HUDEP-2 (cell line): ENCODE data around the gene PKM.
"Not testable (repeated sequence)": the region's sequence is repeated elsewhere in the genome, so short reads cannot be mapped to it uniquely, and the experiment has no call there.

Experiments
- DNase-seq, 76 experiments: peaks; one replicate each; lab custom pipeline; 2025; ENCODE audit not compliant: unreplicated experiment in 76 of 76; lab: John Stamatoyannopoulos, UW

The PKM gene

DNA sequence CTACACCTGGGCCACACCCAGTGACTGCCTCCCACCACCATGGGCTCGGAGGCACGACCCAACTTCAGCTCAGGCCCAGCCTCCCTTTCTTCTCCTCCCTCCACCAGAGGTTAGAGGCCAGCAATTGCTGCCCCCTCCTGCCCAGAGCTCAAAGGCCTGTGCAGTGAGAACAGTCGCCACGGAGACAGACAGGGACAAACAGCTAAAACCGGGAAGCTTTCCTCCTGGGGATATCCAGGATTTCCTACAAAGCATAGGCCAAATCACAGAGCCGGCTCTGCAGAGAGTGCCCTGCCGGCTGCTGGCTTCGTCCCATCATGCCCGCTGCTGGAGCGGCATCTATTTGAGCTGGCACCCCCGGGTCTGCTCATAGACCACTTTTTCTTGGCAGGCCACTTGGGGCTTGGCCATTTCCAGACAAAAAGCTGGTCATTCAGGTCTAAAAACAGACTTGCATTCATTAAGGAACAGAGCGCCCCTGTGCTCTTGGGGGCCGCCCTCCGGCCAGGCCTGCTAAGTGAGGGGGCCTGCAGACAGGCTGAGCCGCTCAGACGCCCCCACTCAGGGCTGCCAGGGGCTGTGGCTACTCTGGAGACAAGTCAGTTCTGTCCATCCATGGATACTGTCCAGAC lies 50.9 kb downstream of the PKM start:
- no peak for DNase-seq

DNA sequence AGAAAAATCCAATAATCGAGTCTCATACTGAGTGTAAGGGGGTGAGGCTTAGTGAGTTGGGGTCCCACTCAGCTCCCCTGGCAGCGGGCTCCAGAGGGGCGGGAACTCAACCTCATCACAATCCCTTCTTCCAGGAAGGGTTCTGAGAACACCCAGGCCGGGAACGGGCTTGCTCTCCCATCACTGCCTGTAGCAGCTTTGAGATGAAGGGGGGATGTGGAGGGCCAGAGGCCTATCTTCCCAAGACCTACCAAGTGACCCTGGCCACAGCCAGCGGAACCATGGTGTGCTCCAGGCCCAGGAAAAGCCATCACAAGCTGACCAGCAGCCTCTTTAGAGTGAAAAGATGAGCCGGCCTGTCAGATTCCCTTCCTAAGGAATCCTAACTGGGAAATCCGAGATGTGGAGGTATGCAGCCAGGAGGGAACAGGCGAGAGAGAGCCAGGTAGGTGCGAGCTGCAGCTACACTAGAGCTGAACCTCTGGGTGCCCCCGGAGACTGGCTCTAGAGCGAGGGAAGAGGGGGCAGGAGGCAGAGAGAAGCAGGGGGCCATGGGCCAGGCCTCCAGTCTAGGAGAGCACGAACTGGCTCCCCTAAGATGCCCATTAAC lies 51.9 kb downstream of the PKM start:
- no peak for DNase-seq

DNA sequence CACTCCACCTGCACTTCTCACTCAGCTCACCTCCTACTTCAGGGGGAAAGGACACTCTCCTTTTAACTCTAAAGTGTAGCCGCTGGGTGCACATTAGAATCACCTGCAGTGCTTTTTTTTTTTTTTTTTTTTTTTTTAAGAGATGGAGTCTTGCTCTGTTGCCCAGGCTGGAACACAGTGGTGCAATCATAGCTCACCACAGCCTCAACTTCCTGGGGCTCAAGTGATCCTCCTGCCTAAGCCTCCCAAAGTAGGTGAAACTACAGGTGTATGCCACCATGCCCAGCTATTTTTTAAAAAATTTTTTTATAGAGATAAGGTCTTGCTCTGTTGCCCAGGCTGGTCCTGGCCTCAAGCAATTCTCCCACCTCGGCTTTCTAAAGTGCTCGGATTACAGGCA lies 54.2 kb downstream of the PKM start:
- DNase-seq, result no peak

DNA sequence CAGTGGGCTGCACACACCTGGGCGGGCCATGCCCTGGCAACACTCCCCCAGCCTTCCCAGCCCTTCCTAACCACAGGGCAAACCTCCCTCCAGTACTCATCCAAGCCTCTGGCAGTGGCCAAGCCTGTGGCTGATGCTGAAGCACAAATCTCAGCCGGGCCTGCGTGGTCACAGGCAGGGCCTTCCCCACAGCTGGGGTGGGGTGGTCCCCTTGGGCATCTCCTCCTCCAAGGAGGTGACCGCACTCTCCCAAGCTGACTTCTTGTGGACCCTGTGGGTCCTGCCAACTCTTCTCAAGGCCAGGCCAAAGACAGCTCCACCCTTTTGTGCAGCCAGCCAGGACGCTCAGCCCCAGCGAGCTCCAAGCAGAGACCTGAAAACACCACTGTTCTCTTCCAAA lies 54.8 kb downstream of the PKM start:
- no peak for DNase-seq

DNA sequence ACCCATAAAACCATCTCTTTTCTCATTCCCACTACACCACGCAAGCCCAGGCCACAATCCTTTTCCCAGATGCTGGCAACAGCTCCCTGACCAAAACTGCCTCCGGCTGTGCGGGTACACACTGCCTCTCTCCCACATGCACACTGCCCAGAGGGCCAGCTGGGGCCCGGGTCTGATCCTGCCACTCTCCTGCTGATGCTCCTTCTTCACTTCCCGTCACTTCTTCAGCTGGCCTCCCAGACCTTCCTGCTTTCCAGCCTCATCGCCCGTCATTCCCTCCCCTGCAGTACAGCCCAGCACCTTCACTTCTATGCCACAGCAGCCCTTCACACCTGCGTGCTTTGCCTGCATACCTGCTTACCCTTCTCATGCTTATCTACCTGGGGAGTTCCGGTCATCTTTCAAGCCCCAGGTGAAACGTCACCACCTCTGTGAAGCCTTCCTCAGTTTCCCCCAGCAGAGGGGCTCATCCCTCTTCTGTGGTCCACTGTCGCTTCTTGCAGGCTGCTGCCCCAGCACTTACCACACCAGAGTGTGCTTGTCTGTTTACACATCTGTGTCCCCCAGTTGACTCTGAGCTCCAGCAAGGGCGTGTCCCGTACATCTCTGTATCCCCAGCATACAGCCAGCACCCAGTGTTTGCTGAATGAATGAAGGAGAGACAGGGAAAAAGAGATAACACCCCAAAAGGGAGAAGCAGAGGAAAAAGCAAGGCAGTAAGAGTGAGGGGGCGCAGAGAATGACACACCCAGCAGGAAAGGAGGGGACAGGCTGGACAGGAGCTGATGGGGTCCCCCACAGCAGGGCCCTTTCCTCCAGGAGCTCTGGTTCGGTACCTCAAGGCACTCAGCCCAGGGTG lies 55.6 kb downstream of the PKM start:
- DNase-seq, result no peak

DNA sequence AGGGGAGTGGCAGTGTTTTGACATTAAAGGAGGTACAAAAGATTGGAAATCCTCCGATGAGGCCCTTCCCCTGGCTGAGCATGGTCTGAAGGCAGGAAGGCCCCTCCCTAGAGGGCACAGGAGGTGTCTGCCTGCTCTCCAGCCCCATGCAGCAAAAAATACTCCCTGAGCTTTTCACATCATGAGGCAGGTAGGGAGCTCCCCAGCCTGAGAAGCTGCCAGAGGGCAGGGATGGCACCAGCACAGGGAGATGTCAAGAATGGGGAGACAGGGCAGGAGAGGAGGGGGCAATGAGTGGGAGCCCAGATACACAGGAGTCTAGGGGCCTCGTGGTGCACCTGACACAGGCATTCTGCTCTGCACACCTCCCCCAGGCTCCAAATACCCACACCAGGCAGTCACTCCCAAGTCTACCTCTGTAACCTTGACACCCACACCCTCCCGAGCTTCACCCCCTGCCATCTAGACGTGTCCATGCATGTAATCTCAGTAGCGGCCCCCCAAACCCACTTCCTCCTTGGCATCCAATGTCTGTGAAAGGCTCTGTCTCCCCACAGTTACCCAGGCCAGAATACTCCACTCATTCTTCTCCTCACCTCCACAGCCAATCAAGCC lies 56.3 kb downstream of the PKM start:
- no peak for DNase-seq

DNA sequence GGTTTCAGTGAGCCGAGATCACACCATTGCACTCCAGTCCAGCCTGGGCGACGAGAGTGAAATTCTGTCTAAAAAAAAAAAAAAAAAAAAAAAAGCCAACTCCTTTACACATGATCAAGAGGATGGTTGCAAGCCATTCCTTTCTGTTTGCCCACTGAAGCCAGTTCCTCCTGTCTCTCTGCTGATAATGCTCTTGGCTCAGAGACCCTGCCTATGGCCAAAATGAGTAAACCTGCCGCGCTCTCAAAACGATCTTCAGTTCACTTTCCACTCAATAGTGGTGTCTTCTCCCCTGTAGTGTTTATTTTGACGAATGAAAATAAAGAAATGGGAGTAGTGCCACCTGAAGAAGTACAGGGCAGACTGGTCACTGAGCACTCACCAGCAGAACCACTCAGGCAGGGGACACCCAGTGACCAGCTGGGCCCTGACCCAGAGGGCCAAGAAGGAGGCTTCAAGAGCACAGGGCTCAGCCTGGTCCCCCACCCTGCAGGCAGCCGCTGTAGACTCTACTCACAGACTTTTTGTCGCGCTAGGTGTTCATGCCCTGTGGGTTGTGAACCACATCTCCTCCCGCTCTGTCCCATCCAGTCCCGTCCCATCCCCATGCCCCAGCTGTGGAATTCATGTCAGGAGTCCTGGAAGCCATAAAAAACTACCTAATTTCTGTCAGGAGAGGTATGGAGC lies 57.0 kb downstream of the PKM start:
- DNase-seq, result no peak

DNA sequence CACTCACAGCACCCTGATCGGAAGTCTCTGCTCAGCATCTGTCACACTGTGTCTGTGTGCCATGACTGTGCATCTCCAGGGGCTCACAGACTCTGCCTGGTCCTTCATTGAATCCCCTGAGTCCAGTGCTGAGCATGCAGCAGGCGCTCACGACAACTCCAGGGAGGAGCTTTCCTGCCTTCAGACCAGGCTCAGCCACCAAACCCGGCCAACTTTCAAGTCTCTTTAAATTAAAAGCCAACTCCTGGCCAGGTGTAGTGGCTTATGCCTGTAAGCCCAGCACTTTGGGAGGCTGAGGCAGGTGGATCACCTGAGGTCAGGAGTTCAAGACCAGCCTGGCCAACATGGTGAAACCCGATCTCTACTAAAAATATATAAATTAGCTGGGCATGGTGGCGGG lies 57.6 kb downstream of the PKM start:
- no peak for DNase-seq

DNA sequence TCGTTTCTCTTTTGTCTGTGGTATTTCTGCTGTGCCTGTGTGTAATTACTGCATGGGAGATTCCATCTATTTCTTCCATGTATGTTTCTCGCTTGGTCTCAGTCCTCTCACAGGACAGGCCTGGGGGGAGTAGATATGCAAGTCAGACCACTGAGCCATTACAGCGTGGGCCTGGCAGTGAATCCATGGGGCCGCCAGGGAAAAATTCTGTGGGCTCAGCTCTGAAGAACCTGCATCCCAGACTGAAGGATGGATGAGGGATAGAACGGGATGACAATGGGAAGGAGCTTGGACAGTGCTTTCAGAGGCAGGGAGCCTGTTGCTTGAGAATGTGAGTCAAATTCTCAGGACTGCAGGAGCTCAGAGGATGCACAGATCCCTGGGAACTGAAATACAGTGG lies 58.2 kb downstream of the PKM start:
- no peak for DNase-seq

DNA sequence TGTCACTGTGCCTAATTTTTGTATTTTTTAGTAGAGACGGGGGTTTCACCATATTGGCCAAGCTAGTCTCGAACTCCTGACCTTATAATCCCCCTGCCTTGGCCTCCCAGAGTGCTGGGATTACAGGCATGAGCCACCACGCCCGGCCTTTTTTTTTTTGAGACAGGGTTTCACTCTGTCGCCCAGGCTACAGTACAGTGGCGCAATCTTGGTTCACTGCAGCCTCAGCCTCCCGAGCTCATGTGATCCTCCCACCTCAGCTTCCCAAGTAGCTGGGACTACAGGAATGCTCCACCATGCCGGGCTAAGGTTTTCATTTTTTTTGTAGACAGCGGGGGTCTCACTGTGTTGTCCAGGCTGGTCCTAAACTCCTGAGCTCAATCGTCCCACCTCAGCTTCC lies 59.0 kb downstream of the PKM start:
- DNase-seq, result not testable (repeated sequence)

DNA sequence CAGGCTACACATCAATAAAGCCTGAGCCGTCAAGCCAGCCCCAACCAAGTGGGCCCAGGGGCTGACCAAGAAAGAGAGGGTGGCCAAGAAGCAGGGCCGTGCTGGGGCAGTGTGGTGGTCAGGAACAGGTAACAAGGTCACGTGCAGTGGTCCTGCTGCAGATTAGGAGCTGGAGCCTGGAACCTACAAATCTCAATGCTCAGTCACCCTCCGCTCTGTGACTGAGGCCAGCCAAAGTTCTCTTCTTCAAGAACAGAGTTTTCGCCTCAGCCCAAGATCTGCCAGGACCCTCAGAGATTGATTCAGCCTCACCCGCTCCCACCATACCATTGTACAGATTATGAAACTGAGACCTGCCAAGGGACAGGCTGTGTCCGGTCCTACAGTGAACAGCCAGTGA lies 60.3 kb downstream of the PKM start:
- DNase-seq, result no peak

DNA sequence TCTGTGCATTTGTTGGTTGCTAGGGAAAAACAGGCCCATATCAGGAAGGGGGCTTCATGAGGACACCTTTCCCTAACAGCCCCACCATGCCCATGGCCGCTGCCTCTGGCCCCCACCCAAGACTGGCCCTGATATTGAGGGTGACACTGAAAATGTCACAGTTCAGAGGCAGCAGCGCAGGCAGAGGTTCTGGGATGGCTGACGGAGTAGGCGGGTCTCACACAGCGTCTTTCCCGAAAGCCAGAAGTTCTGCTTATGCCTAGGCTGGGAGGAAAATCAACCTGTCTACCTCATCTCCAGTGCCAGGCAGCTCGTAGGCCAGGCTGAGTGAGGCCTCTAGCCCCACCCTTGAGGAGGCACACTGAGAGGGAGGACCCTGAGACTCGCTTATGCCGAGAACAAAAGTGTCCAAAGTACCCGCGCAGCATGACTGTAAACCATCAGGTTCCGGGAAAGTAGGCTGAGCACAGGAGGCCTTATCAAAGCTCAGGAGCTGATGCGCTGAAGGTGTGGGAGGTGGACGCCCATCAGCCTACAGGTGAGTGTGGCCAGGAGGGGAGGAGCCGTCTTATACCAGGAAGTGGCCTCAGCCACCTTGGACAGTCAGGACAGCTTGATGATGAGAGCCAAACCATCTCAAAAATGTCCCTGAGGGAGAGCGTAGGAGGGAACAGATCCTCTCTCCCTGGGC lies 60.9 kb downstream of the PKM start:
- no peak for DNase-seq

DNA sequence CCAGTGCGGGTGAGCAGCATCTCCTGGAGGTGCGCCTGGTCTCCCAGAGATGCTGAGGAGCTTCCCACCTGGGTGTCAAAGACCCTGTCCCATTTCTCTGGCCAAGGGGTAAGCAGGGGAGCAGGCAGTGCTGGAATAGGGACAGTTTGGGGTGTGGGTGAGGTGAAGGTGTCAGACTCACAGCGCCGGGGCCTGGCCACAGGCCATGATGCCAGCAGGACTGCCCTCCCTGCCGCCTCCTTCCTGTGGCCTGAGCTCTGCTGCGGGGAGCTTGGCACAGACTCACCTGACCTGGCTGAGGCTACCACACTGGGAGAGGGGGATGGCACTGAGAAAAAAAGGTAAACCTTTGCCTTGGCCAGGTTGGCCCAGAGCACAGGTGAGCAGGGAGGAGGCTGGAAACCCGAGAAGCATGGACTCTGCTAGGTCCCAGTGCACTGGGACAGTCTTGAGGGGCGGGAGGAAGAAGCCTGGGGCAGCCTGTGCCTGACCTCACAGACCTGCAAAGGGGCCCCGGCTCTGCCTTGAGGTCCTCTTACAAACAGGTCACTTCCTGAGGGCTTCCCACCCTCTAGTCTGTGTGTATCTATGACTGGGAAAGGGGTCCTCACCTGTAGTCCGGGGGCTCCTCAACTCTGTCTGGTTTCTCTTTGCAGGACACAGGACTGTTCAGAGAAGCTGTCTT lies 61.6 kb downstream of the PKM start:
- DNase-seq, result no peak

DNA sequence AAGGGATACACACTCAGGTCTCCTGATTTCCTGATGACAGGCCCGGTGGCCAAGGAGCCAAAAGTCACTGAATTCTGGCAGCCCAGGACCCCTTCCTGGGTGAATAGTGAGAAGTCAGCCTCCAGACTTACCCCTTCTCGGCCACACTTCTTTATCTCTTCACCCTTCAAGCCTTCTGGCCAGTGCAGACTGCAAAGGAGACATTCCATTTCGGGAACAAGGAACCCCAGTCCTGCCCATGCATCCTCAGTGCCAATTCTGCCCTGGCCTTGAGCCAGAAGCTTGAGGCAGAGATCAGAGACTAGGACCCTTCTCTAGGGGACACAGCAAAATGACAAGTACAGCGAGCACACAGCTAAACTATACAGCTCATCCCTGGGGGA lies 62.2 kb downstream of the PKM start:
- DNase-seq, result no peak

DNA sequence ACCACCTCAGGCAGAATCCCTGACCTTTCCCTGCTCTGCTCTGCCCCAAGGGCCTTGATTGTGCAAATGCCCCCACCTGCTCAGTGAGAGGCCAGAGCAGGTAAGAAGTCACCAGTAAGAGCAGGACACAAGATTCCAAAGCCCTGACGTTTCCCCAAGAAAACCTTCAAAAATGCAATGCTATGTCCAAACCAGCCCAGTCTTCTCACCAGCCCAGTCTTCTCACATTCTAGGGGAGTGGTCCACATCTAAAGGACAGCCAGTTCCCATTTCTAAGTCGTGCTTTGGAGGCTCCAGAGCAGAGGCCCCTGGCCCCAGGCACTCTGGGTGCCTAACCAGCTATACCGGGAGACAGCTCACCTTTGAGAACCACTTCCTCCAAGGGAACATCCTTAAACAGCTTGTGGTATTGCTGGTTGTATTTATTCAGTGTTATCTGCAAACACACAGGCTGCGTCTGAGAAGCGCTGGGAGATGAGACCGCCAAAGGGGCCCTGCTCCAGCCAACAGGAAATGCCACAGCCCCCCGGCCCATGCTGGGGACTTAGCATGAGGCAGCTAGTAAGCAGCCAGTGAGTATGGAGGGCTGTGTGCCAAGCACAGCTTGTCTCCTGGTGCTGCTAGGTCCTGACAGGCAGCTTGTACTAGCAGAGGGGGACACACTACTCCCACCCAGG lies 62.7 kb downstream of the PKM start:
- no peak for DNase-seq

DNA sequence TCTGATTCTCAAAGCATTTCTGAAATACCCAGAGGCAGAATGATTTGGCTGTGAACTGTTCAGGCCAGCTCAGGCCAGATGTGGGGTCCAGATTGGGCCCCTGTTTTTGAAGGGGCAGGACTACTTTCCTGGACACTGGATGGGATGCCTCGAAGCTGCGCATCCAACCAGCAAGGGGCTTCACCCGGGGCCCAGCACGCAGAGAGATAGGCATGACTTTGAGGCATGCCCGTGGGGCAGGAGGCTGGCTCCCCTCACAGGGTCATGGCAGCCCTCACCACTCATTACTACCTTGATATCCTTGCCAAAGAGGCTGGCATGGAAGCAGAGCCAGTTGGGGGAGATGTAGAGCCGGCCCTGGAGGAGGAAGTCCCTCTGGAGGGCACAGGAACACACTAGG lies 63.5 kb downstream of the PKM start:
- DNase-seq, result no peak

DNA sequence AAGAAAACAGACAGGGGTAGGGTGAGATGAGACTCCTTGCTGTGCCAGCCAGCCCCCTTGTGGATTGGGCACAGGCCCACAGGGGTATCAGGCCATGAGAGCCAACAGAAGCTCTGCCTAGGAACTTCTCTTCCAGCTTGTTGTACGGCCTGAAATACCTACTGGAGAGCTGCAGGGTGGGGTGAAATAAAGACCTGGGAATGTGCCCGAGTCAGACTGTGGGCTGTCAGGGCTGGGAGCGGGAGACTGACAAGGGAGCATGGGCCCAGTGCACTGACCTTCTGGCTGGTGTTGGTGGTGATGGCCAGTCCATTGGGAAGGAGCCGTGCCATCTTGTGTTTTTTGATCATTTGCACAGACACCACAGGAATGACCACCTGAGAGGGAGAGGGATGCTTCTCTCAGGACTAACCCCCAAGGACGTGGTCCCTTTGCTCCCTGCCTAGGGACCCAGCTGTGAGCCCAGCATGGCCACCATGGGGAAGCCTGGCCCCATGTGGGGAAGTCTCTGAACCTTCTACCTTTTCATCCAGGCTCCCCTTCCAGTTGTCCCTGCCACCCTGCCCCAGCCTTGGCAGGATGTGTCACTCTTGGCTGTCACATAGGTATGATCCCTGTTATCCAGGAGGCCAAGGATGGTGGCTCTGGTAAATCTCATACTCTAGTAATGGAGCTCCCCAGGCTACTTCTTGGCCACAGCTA lies 64.1 kb downstream of the PKM start:
- DNase-seq, result no peak

DNA sequence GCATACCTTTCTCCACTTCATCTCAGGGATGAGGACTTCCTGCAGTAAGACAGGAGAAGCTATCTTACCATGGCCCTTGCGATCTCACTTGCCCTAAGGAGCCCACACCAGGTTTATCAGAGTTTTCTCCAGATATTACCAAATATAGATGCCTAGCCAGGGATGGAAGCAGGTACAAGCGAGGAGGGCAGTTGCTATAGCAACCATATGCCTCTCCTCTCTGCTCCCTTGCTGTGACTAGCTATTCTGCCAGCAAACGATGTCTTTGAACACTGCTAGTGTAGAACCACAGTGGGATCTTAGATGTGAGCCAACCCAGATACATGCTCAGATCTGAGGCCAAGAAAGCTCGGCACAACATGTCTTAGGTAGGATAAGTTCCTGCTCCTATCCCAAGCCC lies 67.3 kb downstream of the PKM start:
- no peak for DNase-seq

DNA sequence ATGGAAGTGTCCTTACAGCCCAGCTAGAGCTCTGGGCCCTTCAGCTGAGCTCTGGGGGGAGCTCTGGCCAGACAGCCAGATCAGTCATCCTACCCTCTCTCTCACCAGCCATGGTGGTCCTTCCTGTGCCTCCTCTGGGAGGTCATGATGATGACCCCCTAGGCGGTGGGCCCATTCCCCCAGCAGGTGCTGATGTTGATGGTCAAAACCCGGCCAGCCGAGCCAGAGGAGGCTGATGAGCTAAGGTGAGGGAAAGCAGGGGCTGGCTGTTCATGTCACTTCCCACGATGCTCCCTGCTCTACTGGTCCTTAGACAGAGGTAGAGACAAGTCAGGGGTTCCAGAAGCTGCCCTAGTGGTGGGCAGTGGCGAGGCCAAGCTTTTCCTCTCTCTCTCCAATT lies 68.4 kb downstream of the PKM start:
- no peak for DNase-seq
